ENCODE measurements around the gene KCNE3.

The KCNE3 gene

DNA sequence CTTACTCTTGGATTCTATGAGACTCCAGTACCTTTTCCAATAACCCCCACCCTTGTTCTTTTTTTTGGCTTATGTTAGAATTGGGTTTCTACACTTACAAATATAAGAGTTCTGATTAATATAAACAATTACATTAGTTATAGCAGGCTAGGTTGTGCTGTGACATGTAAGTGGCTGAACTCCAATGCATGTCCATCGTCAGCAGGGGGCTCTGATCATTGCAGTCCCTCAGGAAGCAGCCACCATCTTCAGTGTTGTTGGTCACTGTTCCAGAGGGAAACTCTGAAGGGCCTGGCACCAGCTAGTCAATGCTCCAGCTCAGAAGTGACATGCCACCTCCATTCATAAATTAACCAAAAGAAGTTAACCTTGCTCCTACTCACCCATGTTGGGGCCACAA, 20.5 kb upstream of the KCNE3 start:
- H3K36me3 ChIP-seq (ENCODE audit: control insufficient read depth, insufficient read depth, low read length): no peaks in the 10 kb centered on the region
- H3K79me2 ChIP-seq (ENCODE audit: control insufficient read depth, insufficient read depth, low read length): no peaks in the 10 kb centered on the region
- no peak overlapping the region for H4K5ac ChIP-seq (ENCODE audit: low read length)
- H3K27ac ChIP-seq (ENCODE audit: low read depth, low read length): no peak overlapping the region
- no peak overlapping the region for H3K56ac ChIP-seq (ENCODE audit: low read length)
- no peaks in the 10 kb centered on the region for H3K79me1 ChIP-seq (ENCODE audit: low read length)
- H2BK5ac ChIP-seq (ENCODE audit: low read length): no peak overlapping the region
- no peak overlapping the region for H3K4me2 ChIP-seq (ENCODE audit: low read length)
- no peak overlapping the region for H3K4me3 ChIP-seq (ENCODE audit: low read length)
- H2BK15ac ChIP-seq (replicated peaks; ENCODE audit: low read depth): no peak overlapping the region
- H3K18ac ChIP-seq (ENCODE audit: low read length): no peak overlapping the region
- H2AK5ac ChIP-seq (ENCODE audit: low read length): no peak overlapping the region
- H3K4ac ChIP-seq (ENCODE audit: low read depth, low read length): peak overlapping the region; percentile 62
- H2BK120ac ChIP-seq (ENCODE audit: low read depth, low read length): no peak overlapping the region
- no peak overlapping the region for H3K23ac ChIP-seq (ENCODE audit: low read length)
- H3K27me3 ChIP-seq (ENCODE audit: insufficient read depth, low read length, poor library complexity): no peaks in the 10 kb centered on the region
- DNase-seq: peak; percentile 58
- WGBS (ENCODE audit: extremely low coverage, insufficient coverage, low lambda C conversion rate): no CpG with 5 or more reads among the region's 1 CpG
- no peak overlapping the region for H4K8ac ChIP-seq (ENCODE audit: low read depth, low read length)
- no peak overlapping the region for H3K9ac ChIP-seq (ENCODE audit: low read length)
- peaks cover 4% of the 10 kb centered on the region for H3K4me1 ChIP-seq (ENCODE audit: control insufficient read depth, low read depth, low read length)

DNA sequence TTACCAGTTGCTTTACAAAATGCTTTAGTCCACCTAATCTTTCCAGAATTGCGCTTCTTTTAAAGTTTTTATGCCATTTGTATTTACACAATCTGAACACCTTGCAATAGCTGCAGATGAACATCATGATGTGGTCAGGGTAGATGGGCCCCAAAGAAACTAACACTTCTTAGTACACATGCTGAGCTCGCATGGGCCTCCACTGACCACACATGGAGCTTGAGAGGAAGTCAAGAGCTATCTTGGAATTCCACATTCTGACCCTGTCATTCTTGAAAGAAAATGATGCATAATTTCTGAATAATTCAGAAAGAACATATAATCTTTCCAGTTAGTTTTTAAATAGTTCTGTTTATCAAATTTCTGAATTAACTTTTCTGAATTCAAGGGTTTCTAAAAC, 18.5 kb upstream of the KCNE3 start:
- DNase-seq: peak; percentile 22
- Histone ChIP-seq H4K8ac (ENCODE audit: low read depth, low read length) (no peak overlapping the region), H3K4me1 (ENCODE audit: control insufficient read depth, low read depth, low read length) (peaks cover 3% of the 10 kb centered on the region), H3K27ac (ENCODE audit: low read depth, low read length) (no peak overlapping the region), H3K36me3 (ENCODE audit: control insufficient read depth, insufficient read depth, low read length) (no peaks in the 10 kb centered on the region), H3K18ac (ENCODE audit: low read length) (no peak overlapping the region), H3K4me2 (ENCODE audit: low read length) (no peak overlapping the region), H3K4me3 (ENCODE audit: low read length) (no peak overlapping the region), H3K9ac (ENCODE audit: low read length) (no peak overlapping the region), H3K79me1 (ENCODE audit: low read length) (no peaks in the 10 kb centered on the region), H3K79me2 (ENCODE audit: control insufficient read depth, insufficient read depth, low read length) (no peaks in the 10 kb centered on the region), H3K23ac (ENCODE audit: low read length) (no peak overlapping the region), H2BK120ac (ENCODE audit: low read depth, low read length) (no peak overlapping the region), H2BK15ac (replicated peaks; ENCODE audit: low read depth) (no peak overlapping the region), H2AK5ac (ENCODE audit: low read length) (no peak overlapping the region), H3K56ac (ENCODE audit: low read length) (no peak overlapping the region), H3K27me3 (ENCODE audit: insufficient read depth, low read length, poor library complexity) (no peaks in the 10 kb centered on the region), H4K5ac (ENCODE audit: low read length) (no peak overlapping the region), H2BK5ac (ENCODE audit: low read length) (no peak overlapping the region), H3K4ac (ENCODE audit: low read depth, low read length) (no peak overlapping the region)
- no CpG with 5 or more reads among the region's 2 CpGs for WGBS (ENCODE audit: extremely low coverage, insufficient coverage, low lambda C conversion rate)

DNA sequence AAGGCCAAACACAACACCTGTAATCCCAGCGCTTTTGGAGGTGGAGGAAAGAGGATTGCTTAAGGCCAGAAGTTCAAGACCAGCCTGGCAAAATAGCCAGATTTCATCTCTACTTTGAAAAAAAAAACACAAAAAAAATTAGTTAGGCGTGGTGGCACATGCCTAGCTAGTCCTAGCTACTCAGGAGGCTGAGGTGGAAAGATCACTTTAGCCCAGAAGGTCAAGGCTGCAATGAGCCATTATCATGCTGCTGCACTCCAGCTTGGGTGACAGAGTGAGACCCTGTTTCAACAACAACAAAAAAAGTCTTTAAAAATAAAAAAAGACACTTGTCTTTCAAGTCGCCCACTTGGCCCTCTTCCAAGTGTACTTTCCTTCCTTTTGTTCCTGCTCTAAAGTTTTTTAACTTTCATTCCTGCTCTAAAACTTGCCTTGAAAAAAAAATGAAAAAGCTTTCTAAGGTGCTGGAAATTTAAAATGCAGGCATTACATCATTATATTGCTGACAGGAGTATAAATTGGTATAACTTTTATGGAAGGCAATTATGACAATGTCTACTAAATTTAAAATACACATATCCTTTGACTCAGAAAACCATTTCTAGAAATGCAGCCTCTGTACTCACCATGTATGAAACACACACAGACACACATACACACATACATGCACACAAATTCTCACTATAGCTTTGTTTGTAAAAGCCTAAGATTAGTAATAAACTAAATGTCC, 13.5 kb upstream of the KCNE3 start:
- Histone ChIP-seq H3K79me2 (ENCODE audit: control insufficient read depth, insufficient read depth, low read length) (no peaks in the 10 kb centered on the region), H4K5ac (ENCODE audit: low read length) (no peak overlapping the region), H3K56ac (ENCODE audit: low read length) (no peak overlapping the region), H4K8ac (ENCODE audit: low read depth, low read length) (no peak overlapping the region), H3K27ac (ENCODE audit: low read depth, low read length) (no peak overlapping the region), H3K18ac (ENCODE audit: low read length) (no peak overlapping the region), H3K9ac (ENCODE audit: low read length) (no peak overlapping the region), H3K36me3 (ENCODE audit: control insufficient read depth, insufficient read depth, low read length) (no peaks in the 10 kb centered on the region), H3K4me2 (ENCODE audit: low read length) (no peak overlapping the region), H3K4ac (ENCODE audit: low read depth, low read length) (no peak overlapping the region), H3K4me1 (ENCODE audit: control insufficient read depth, low read depth, low read length) (peaks cover 2% of the 10 kb centered on the region), H2BK15ac (replicated peaks; ENCODE audit: low read depth) (no peak overlapping the region), H3K79me1 (ENCODE audit: low read length) (no peaks in the 10 kb centered on the region), H3K27me3 (ENCODE audit: insufficient read depth, low read length, poor library complexity) (no peaks in the 10 kb centered on the region), H2BK120ac (ENCODE audit: low read depth, low read length) (no peak overlapping the region), H3K4me3 (ENCODE audit: low read length) (no peak overlapping the region), H2BK5ac (ENCODE audit: low read length) (no peak overlapping the region), H3K23ac (ENCODE audit: low read length) (no peak overlapping the region), H2AK5ac (ENCODE audit: low read length) (no peak overlapping the region)
- WGBS (ENCODE audit: extremely low coverage, insufficient coverage, low lambda C conversion rate): no CpG with 5 or more reads among the region's 3 CpGs
- no peak for DNase-seq

DNA sequence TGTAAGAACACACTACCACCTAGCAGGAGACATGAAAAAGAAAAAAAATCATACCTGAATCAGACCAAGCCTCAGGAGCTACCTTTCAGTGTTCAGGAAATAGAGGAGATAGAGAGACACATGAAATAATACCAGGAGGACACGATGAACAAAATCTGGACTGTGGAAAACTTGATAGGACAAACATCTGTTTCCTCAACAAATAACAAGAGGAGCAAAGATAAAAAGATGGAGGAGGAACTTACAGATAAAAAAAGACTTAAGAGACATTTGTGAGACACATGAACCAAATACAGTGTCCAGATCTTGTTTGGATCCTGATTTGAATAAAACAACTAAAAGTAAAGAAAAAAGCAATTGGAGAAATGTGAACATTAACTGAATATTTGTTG, 12.4 kb upstream of the KCNE3 start:
- H4K8ac ChIP-seq (ENCODE audit: low read depth, low read length): no peak overlapping the region
- H3K79me2 ChIP-seq (ENCODE audit: control insufficient read depth, insufficient read depth, low read length): no peaks in the 10 kb centered on the region
- H4K5ac ChIP-seq (ENCODE audit: low read length): no peak overlapping the region
- H3K4ac ChIP-seq (ENCODE audit: low read depth, low read length): no peak overlapping the region
- no peaks in the 10 kb centered on the region for H3K27me3 ChIP-seq (ENCODE audit: insufficient read depth, low read length, poor library complexity)
- H3K56ac ChIP-seq (ENCODE audit: low read length): no peak overlapping the region
- H3K27ac ChIP-seq (ENCODE audit: low read depth, low read length): no peak overlapping the region
- no peak overlapping the region for H3K4me3 ChIP-seq (ENCODE audit: low read length)
- H2AK5ac ChIP-seq (ENCODE audit: low read length): no peak overlapping the region
- no peak overlapping the region for H3K18ac ChIP-seq (ENCODE audit: low read length)
- no peaks in the 10 kb centered on the region for H3K79me1 ChIP-seq (ENCODE audit: low read length)
- no peak overlapping the region for H2BK15ac ChIP-seq (replicated peaks; ENCODE audit: low read depth)
- H2BK5ac ChIP-seq (ENCODE audit: low read length): no peak overlapping the region
- H3K4me2 ChIP-seq (ENCODE audit: low read length): no peak overlapping the region
- WGBS (ENCODE audit: extremely low coverage, insufficient coverage, low lambda C conversion rate): no CpG with 5 or more reads among the region's 1 CpG
- no peak overlapping the region for H2BK120ac ChIP-seq (ENCODE audit: low read depth, low read length)
- H3K23ac ChIP-seq (ENCODE audit: low read length): no peak overlapping the region
- H3K4me1 ChIP-seq (ENCODE audit: control insufficient read depth, low read depth, low read length): no peaks in the 10 kb centered on the region
- no peak for DNase-seq
- no peak overlapping the region for H3K9ac ChIP-seq (ENCODE audit: low read length)
- no peaks in the 10 kb centered on the region for H3K36me3 ChIP-seq (ENCODE audit: control insufficient read depth, insufficient read depth, low read length)

DNA sequence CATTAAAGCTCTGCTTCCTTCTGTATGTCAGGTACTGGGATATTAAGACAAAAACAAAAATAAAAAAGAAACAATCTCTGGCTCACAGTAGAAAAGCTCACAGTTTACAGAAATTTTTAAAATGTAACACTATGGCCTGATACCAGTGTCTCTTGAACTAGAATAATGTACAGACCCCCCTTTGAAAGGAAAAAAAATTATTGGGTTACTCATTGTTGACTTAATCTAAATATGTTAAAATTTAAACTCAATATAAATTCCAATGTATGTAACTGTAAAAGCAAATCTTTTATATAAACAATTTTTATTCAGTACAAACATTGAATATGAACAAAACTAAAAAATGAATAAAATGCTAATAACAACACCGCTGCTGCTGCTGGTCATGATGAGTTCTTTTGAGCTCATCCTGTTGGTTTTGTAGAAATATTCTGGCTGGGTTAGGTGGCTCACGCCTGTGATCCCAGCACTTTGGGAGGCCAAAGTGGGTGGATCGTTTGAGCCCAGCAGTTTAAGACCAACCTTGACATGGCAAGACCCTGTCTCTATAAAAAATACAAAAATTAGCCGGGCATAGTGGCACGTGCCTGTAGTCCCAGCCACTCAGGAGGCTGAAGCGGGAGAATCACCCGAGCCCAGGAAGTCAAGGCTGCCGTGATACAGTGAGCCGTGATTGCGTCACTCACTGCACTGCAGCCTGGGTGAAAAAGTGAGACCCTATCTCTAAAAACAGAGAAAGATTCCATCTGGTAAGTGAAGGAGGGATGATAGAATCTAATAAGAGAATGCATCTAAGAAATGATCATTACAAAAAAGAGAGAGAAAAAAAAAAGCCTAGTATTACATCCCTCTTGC, 11.8 kb upstream of the KCNE3 start:
- Histone ChIP-seq H2BK120ac (ENCODE audit: low read depth, low read length) (no peak overlapping the region), H3K23ac (ENCODE audit: low read length) (no peak overlapping the region), H3K4me3 (ENCODE audit: low read length) (no peak overlapping the region), H4K5ac (ENCODE audit: low read length) (no peak overlapping the region), H3K9ac (ENCODE audit: low read length) (no peak overlapping the region), H3K27me3 (ENCODE audit: insufficient read depth, low read length, poor library complexity) (no peaks in the 10 kb centered on the region), H3K4me2 (ENCODE audit: low read length) (no peak overlapping the region), H3K79me2 (ENCODE audit: control insufficient read depth, insufficient read depth, low read length) (no peaks in the 10 kb centered on the region), H3K4me1 (ENCODE audit: control insufficient read depth, low read depth, low read length) (no peaks in the 10 kb centered on the region), H3K79me1 (ENCODE audit: low read length) (no peaks in the 10 kb centered on the region), H3K56ac (ENCODE audit: low read length) (no peak overlapping the region), H2BK15ac (replicated peaks; ENCODE audit: low read depth) (no peak overlapping the region), H4K8ac (ENCODE audit: low read depth, low read length) (no peak overlapping the region), H3K4ac (ENCODE audit: low read depth, low read length) (no peak overlapping the region), H2AK5ac (ENCODE audit: low read length) (no peak overlapping the region), H2BK5ac (ENCODE audit: low read length) (no peak overlapping the region), H3K27ac (ENCODE audit: low read depth, low read length) (no peak overlapping the region), H3K36me3 (ENCODE audit: control insufficient read depth, insufficient read depth, low read length) (no peaks in the 10 kb centered on the region), H3K18ac (ENCODE audit: low read length) (no peak overlapping the region)
- WGBS (ENCODE audit: extremely low coverage, insufficient coverage, low lambda C conversion rate): no CpG with 5 or more reads among the region's 10 CpGs
- no peak for DNase-seq

Measured in mesendoderm (in vitro differentiated cells).